HEK293 (cell line): ENCODE results near the gene SLC25A17.

Experiments
- CTCF ChIA-PET: fragments of 350-600 bp; formaldehyde crosslinking; extraction: SDS; loops from one replicate; lab custom pipeline; 2021; ENCODE audit warnings: antibody characterized with exemption; lab: Yijun Ruan, JAX
- POLR2A ChIA-PET: fragments of 300-600 bp; formaldehyde crosslinking; extraction: SDS; loops from one replicate; lab custom pipeline; 2020; ENCODE audit warnings: antibody characterized with exemption, inconsistent platforms; lab: Yijun Ruan, JAX
- H3K27ac ChIP-seq: fragments of 200-500 bp; sonication (Bioruptor generic); 2 replicates; pipeline ENCODE4 v1.5.1; 2014; ENCODE audit warnings: low read depth, low read length, control low read depth, inconsistent platforms; ENCODE audit errors: extremely low read depth
- H3K36me3 ChIP-seq, 2 experiments: fragments of 200-500 bp in 1 of 2; sonication (Bioruptor generic) in 1 of 2; 1 replicate in 1 of 2; 2 replicates in 1 of 2; pipeline ENCODE4 v1.5.1; 2014 to 2017; ENCODE audit warnings: inconsistent platforms in 2 of 2, low read length in 2 of 2; ENCODE audit not compliant: control insufficient read depth in 2 of 2, insufficient read depth in 1 of 2
- H3K4me1 ChIP-seq: fragments of 200-500 bp; sonication (Bioruptor generic); 2 replicates; pipeline ENCODE4 v1.5.1; 2014; ENCODE audit warnings: mild to moderate bottlenecking, low read length, inconsistent platforms; ENCODE audit not compliant: control insufficient read depth, insufficient read depth
- H3K4me3 ChIP-seq: 2 replicates; pipeline ENCODE4 v1.5.1; 2011; ENCODE audit warnings: low read depth, mild to moderate bottlenecking, control low read depth, low read length, moderate library complexity
- H3K9me3 ChIP-seq: fragments of 200-500 bp; sonication (Bioruptor generic); 2 replicates; pipeline ENCODE4 v1.5.1; 2014; ENCODE audit warnings: low read depth, low read length, inconsistent platforms; ENCODE audit not compliant: control insufficient read depth, insufficient read depth
- CTCF ChIP-seq: fragments of 450-650 bp; formaldehyde crosslinking; IDR thresholded peaks from 2 replicates; pipeline ENCODE4 v1.5.1; 2016; ENCODE audit warnings: missing biosample characterization, missing genetic modification characterization
- FEZF1 ChIP-seq: fragments of 450-650 bp; formaldehyde crosslinking; IDR thresholded peaks from 2 replicates; pipeline ENCODE4 v1.5.1; 2016; ENCODE audit warnings: missing biosample characterization, missing genetic modification characterization
- KLF1 ChIP-seq: fragments of 450-650 bp; formaldehyde crosslinking; IDR thresholded peaks from 2 replicates; pipeline ENCODE4 v1.5.1; 2016; ENCODE audit warnings: missing biosample characterization, missing genetic modification characterization
- ZBTB7A ChIP-seq: fragments of 450-650 bp; formaldehyde crosslinking; IDR thresholded peaks from 2 replicates; pipeline ENCODE4 v1.5.1; 2016; ENCODE audit warnings: low read depth, missing biosample characterization, missing genetic modification characterization
- ZIC2 ChIP-seq: fragments of 450-650 bp; formaldehyde crosslinking; IDR thresholded peaks from 2 replicates; pipeline ENCODE4 v1.5.1; 2016; ENCODE audit warnings: missing biosample characterization, missing genetic modification characterization
- ZNF214 ChIP-seq: fragments of 450-650 bp; formaldehyde crosslinking; IDR thresholded peaks from 2 replicates; pipeline ENCODE4 v1.5.1; 2017; ENCODE audit warnings: missing biosample characterization, mild to moderate bottlenecking, missing genetic modification characterization, borderline replicate concordance
- ZNF274 ChIP-seq, 2 experiments: fragments of 200-500 bp in 1 of 2; fragments of 450-650 bp in 1 of 2; sonication (Bioruptor generic) in 1 of 2; formaldehyde crosslinking in 1 of 2; IDR thresholded peaks; 2 replicates each; pipeline versions ENCODE4 v1.5.1 to v1.6.1; 2014 to 2016; ENCODE audit warnings: borderline replicate concordance in 1 of 2, inconsistent platforms in 1 of 2, low read length in 1 of 2, missing biosample characterization in 1 of 2, missing genetic modification characterization in 1 of 2
- ZNF280C ChIP-seq: fragments of 450-650 bp; formaldehyde crosslinking; IDR thresholded peaks from 2 replicates; pipeline ENCODE4 v1.5.1; 2016; ENCODE audit warnings: missing biosample characterization, missing genetic modification characterization
- ZNF335 ChIP-seq: fragments of 450-650 bp; formaldehyde crosslinking; conservative IDR thresholded peaks from 2 replicates; pipeline ENCODE4 v1.5.1; 2016; ENCODE audit warnings: missing biosample characterization, missing genetic modification characterization
- ZNF426 ChIP-seq: fragments of 450-650 bp; formaldehyde crosslinking; IDR thresholded peaks from 2 replicates; pipeline ENCODE4 v1.5.1; 2017; ENCODE audit warnings: missing biosample characterization, missing genetic modification characterization, mild to moderate bottlenecking, inconsistent platforms, moderate library complexity
- ZNF529 ChIP-seq: fragments of 450-650 bp; formaldehyde crosslinking; IDR thresholded peaks from 2 replicates; pipeline ENCODE4 v1.5.1; 2017; ENCODE audit warnings: missing genetic modification characterization, missing biosample characterization; ENCODE audit not compliant: insufficient replicate concordance
- ZNF558 ChIP-seq: fragments of 450-650 bp; formaldehyde crosslinking; IDR thresholded peaks from 2 replicates; pipeline ENCODE4 v1.5.1; 2016; ENCODE audit warnings: missing biosample characterization, missing genetic modification characterization
- ZNF629 ChIP-seq: fragments of 450-650 bp; formaldehyde crosslinking; IDR thresholded peaks from 2 replicates; pipeline ENCODE4 v1.5.1; 2017; ENCODE audit warnings: missing biosample characterization, missing genetic modification characterization
- ZSCAN23 ChIP-seq: fragments of 450-650 bp; formaldehyde crosslinking; IDR thresholded peaks from 2 replicates; pipeline ENCODE4 v1.5.1; 2016; ENCODE audit warnings: missing biosample characterization, missing genetic modification characterization
- ZSCAN30 ChIP-seq: fragments of 450-650 bp; IDR thresholded peaks from 2 replicates; pipeline ENCODE4 v1.5.1; 2018; ENCODE audit warnings: missing biosample characterization, mild to moderate bottlenecking, missing genetic modification characterization, moderate library complexity
- TF ChIP-seq, protein P1 (sequence below): fragments of 450-650 bp; formaldehyde crosslinking; IDR thresholded peaks from 2 replicates; pipeline ENCODE4 v1.5.1; 2016; ENCODE audit warnings: missing biosample characterization, missing genetic modification characterization
- TF ChIP-seq, protein P2 (sequence below): fragments of 450-650 bp; formaldehyde crosslinking; IDR thresholded peaks from 2 replicates; pipeline ENCODE4 v1.5.1; 2016; ENCODE audit warnings: missing biosample characterization, missing genetic modification characterization
- TF ChIP-seq, protein P3 (sequence below): fragments of 450-650 bp; formaldehyde crosslinking; IDR thresholded peaks from 2 replicates; pipeline ENCODE4 v1.5.1; 2016; ENCODE audit warnings: missing biosample characterization, missing genetic modification characterization
- TF ChIP-seq, protein P4 (sequence below): fragments of 450-650 bp; formaldehyde crosslinking; IDR thresholded peaks from 2 replicates; pipeline ENCODE4; 2016; ENCODE audit warnings: missing biosample characterization, missing genetic modification characterization

Gene SLC25A17

DNA sequence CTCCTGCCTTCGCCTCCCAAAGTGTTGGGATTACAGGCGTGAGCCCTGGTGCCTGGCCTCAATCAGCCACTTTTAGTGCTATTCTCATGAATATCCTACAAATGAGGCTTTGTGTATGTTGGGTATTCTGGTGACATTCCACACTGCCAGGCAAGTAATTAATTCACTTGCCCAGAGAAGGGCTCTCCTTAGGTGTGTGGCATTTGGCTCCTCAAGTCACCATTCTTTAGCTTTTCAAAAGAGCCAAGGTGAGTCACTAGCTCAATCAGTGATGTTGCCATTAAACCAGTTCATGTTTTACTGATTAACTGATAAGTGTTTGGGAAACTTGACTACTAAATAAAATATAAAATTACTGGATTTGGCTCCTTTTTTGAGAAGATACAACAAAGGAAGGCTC lies 52.2 kb downstream of the SLC25A17 start:
- ChIA-PET POLR2A (no interaction called here), CTCF (interaction anchor here (0.6 to 1.8 kb wide), 4 partner anchors 10 to 349 kb away, joined by 4 to 8 read pairs (median 4); no protein-coding TSS in a partner anchor)
- no peaks in the 10 kb centered on the region for H3K4me1 ChIP-seq

DNA sequence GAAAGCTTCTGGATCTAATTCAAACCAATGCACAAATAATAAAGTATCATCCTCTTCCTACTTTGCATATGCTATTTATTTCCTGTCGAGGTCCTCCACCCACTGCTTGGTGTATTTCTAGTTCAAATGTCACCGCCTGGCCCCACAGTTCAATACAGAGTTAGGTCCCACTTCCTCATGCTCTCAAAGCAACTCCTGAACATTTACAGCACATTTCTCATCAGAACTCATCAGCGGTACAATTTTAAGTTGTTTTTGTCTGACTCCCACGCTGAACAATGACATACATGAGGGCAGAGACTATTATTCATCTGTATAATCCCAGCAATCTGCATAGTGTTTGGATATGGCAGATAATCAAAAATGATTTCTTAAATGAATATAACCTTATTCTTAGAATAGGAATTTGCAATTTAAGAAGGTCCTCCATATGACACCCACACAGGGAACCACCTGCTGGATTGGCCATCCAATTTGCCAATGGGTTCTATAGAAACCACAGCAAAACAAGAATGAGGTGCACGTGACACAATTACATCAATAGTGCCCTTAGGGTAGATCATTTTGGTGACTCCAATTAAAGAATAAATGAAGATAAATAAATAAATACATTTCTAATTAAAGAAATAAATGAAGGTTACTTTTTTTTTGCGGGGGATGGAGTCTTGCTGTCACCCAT lies 54.2 kb downstream of the SLC25A17 start:
- Histone ChIP-seq H3K4me1 (no peaks in the 10 kb centered on the region), H3K4me3 (no peak overlapping the region), H3K36me3 (peaks cover 7 to 8% of the 10 kb centered on the region in 2 experiments), H3K27ac (no peak overlapping the region), H3K9me3 (no peaks in the 10 kb centered on the region)
- TF ChIP-seq, protein P1, sequence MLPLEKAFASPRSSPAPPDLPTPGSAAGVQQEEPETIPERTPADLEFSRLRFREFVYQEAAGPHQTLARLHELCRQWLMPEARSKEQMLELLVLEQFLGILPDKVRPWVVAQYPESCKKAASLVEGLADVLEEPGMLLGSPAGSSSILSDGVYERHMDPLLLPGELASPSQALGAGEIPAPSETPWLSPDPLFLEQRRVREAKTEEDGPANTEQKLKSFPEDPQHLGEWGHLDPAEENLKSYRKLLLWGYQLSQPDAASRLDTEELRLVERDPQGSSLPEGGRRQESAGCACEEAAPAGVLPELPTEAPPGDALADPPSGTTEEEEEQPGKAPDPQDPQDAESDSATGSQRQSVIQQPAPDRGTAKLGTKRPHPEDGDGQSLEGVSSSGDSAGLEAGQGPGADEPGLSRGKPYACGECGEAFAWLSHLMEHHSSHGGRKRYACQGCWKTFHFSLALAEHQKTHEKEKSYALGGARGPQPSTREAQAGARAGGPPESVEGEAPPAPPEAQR: no peak
- TF ChIP-seq ZNF629: no peak
- TF ChIP-seq, protein P2, sequence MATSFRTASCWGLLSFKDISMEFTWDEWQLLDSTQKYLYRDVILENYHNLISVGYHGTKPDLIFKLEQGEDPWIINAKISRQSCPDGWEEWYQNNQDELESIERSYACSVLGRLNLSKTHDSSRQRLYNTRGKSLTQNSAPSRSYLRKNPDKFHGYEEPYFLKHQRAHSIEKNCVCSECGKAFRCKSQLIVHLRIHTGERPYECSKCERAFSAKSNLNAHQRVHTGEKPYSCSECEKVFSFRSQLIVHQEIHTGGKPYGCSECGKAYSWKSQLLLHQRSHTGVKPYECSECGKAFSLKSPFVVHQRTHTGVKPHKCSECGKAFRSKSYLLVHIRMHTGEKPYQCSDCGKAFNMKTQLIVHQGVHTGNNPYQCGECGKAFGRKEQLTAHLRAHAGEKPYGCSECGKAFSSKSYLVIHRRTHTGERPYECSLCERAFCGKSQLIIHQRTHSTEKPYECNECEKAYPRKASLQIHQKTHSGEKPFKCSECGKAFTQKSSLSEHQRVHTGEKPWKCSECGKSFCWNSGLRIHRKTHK: no peak
- TF ChIP-seq ZSCAN30 (tag by site-specific recombination): no peak
- no peak for TF ChIP-seq ZNF335 (tag by site-specific recombination)
- TF ChIP-seq ZBTB7A (tag by site-specific recombination): no peak
- no peak for TF ChIP-seq ZNF280C
- TF ChIP-seq ZNF558 (tag by site-specific recombination): no peak
- no peak for TF ChIP-seq ZNF426 (tag by site-specific recombination)
- TF ChIP-seq, protein P3, sequence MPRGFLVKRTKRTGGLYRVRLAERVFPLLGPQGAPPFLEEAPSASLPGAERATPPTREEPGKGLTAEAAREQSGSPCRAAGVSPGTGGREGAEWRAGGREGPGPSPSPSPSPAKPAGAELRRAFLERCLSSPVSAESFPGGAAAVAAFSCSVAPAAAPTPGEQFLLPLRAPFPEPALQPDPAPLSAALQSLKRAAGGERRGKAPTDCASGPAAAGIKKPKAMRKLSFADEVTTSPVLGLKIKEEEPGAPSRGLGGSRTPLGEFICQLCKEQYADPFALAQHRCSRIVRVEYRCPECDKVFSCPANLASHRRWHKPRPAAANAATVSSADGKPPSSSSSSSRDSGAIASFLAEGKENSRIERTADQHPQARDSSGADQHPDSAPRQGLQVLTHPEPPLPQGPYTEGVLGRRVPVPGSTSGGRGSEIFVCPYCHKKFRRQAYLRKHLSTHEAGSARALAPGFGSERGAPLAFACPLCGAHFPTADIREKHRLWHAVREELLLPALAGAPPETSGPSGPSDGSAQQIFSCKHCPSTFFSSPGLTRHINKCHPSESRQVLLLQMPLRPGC (tag by site-specific recombination): no peak
- no peak for TF ChIP-seq ZNF214 (tag by site-specific recombination)
- CTCF ChIA-PET: interaction anchor here (0.6 kb wide), 1 partner anchor 90 kb away, joined by 3 read pairs; no protein-coding TSS in a partner anchor
- POLR2A ChIA-PET: no interaction called here

More for the DNA sequence above, 52.2 kb downstream of the SLC25A17 start:
- TF ChIP-seq KLF1 (tag by site-specific recombination) (no peak), CTCF (tag by site-specific recombination) (no peak), ZSCAN23 (tag by site-specific recombination) (no peak), ZIC2 (tag by site-specific recombination) (no peak), ZNF529 (tag by site-specific recombination) (no peak), FEZF1 (tag by site-specific recombination) (no peak), ZNF274 (IDR thresholded peaks at IDR 0.05; ENCODE audit: low read length) (no peak), ZNF274 (tag by site-specific recombination; IDR thresholded peaks at IDR 0.05; ENCODE audit: borderline replicate concordance) (no peak)
- TF ChIP-seq, protein P4, sequence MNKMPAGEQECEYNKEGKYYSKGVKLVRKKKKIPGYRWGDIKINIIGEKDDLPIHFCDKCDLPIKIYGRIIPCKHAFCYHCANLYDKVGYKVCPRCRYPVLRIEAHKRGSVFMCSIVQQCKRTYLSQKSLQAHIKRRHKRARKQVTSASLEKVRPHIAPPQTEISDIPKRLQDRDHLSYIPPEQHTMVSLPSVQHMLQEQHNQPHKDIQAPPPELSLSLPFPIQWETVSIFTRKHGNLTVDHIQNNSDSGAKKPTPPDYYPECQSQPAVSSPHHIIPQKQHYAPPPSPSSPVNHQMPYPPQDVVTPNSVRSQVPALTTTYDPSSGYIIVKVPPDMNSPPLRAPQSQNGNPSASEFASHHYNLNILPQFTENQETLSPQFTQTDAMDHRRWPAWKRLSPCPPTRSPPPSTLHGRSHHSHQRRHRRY: no peak
- H3K4me3 ChIP-seq: no peak overlapping the region
- peaks cover 22 to 28% of the 10 kb centered on the region in 2 experiments for H3K36me3 ChIP-seq
- H3K27ac ChIP-seq: no peak overlapping the region
- H3K9me3 ChIP-seq: no peaks in the 10 kb centered on the region
